Neural progenitor cell (in vitro differentiated cells): ENCODE results near the gene POLN. TPM values are rescaled to one million over a fixed set of nuclear protein-coding genes. Genes with fewer than 3 reads are reported as not detected.

Experiments used
- DNase-seq: peaks from one replicate; pipeline ENCODE4 v3.0.0-alpha.2; 2016; ENCODE audit warnings: low spot score
- H2AFZ ChIP-seq: fragments of 200-600 bp; sonication (generic); replicated peaks from 2 replicates; pipeline ENCODE4 v1.6.1; 2016; ENCODE audit warnings: antibody characterized with exemption
- H3F3A ChIP-seq: fragments of 200-600 bp; sonication (generic); 2 replicates; pipeline ENCODE4 v1.6.1; 2016; ENCODE audit warnings: antibody characterized with exemption, low read depth
- H3K27ac ChIP-seq: fragments of 200-600 bp; sonication (generic); 2 replicates; pipeline ENCODE4 v1.5.1; 2016; ENCODE audit warnings: mild to moderate bottlenecking
- H3K27me3 ChIP-seq: fragments of 200-600 bp; sonication (generic); 2 replicates; pipeline ENCODE4 v1.6.1; 2016; ENCODE audit warnings: mild to moderate bottlenecking, moderate library complexity
- H3K36me3 ChIP-seq: fragments of 200-600 bp; sonication (generic); 2 replicates; pipeline ENCODE4 v1.5.1; 2016
- H3K4me1 ChIP-seq: fragments of 200-600 bp; sonication (generic); 2 replicates; pipeline ENCODE4 v1.6.1; 2016; ENCODE audit warnings: mixed run types
- H3K4me2 ChIP-seq: fragments of 200-600 bp; sonication (generic); 2 replicates; pipeline ENCODE4 v1.6.1; 2016
- H3K4me3 ChIP-seq: fragments of 200-600 bp; sonication (generic); 2 replicates; pipeline ENCODE4 v1.5.1; 2016
- H3K79me2 ChIP-seq: fragments of 200-600 bp; sonication (generic); 2 replicates; pipeline ENCODE4 v1.6.1; 2016; ENCODE audit warnings: low read depth
- H3K9ac ChIP-seq: fragments of 200-600 bp; sonication (generic); 2 replicates; pipeline ENCODE4 v1.6.1; 2016
- H3K9me3 ChIP-seq: fragments of 200-600 bp; sonication (generic); 2 replicates; pipeline ENCODE4 v1.5.1; 2016; ENCODE audit warnings: low read depth
- H4K20me1 ChIP-seq: fragments of 200-600 bp; sonication (generic); 2 replicates; pipeline ENCODE4 v1.6.1; 2016; ENCODE audit warnings: low read depth
- H3K27ac Mint-ChIP-seq: 3 replicates; pipeline ENCODE4 v1.8.0; 2021; ENCODE audit warnings: mixed read lengths
- H3K27me3 Mint-ChIP-seq: 2 replicates; pipeline ENCODE4 v1.8.0; 2022; ENCODE audit warnings: low read depth, mild to moderate bottlenecking, inconsistent platforms, moderate library complexity, mixed read lengths; ENCODE audit not compliant: insufficient read depth
- H3K36me3 Mint-ChIP-seq: 3 replicates; pipeline ENCODE4 v1.8.0; 2021; ENCODE audit warnings: mixed read lengths
- H3K4me1 Mint-ChIP-seq: 3 replicates; pipeline ENCODE4 v1.8.0; 2021; ENCODE audit warnings: mixed read lengths
- H3K4me3 Mint-ChIP-seq: 3 replicates; pipeline ENCODE4 v1.8.0; 2021; ENCODE audit warnings: mild to moderate bottlenecking, moderate library complexity, mixed read lengths
- H3K9me3 Mint-ChIP-seq: 3 replicates; pipeline ENCODE4 v1.8.0; 2020; ENCODE audit warnings: mixed read lengths
- EZH2 ChIP-seq: fragments of 200-600 bp; sonication (generic); IDR thresholded peaks from 2 replicates; pipeline ENCODE4 v1.6.1; 2017; ENCODE audit warnings: antibody characterized with exemption, mild to moderate bottlenecking, moderate library complexity
- EZH2phosphoT487 ChIP-seq: fragments of 200-600 bp; sonication (generic); IDR thresholded peaks from 2 replicates; pipeline ENCODE4 v1.6.1; 2017; ENCODE audit warnings: antibody characterized with exemption
- total RNA-seq: library from RNA; depleted of rRNA; stranded (reverse); fragments of >200 nt; gene quantifications from 2 replicates; pipeline ENCODE4 v1.2.3, GENCODE V29; 2015; ENCODE audit warnings: low replicate concordance
- TF ChIP-seq, protein P1 (sequence below): fragments of 200-600 bp; sonication (generic); IDR thresholded peaks from 2 replicates; pipeline ENCODE4 v1.5.1; 2017; ENCODE audit warnings: antibody characterized with exemption, mild to moderate bottlenecking

Gene POLN
- total RNA-seq, 1 donor from 2014 or later: 1.7 TPM

DNA sequence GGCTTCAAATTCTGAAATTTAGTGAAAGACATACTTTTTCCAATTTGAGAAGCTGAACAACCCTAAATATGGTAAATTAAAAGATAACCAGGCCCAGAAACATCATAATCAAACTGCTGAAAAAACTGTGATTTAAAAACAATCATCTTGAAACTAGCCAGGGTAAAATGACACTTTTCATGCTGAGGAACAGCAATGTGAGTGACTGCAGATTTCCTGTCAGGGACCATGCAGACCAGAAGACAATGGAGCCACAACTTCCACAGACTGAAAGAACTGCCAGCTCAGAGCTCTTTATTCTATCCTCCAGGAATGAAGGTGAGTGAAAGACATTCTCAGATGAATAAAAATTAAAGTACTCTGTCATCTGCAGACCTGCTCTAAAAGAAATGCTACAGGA is 109.5 kb downstream of the POLN start:
- H3K27ac ChIP-seq: no peak overlapping the region
- Mint-ChIP-seq H3K9me3 (peaks cover 26% of the 10 kb centered on the region), H3K27ac (no peak overlapping the region), H3K36me3 (peaks cover 2% of the 10 kb centered on the region), H3K4me3 (no peak overlapping the region), H3K27me3 (peaks cover 2% of the 10 kb centered on the region), H3K4me1 (no peaks in the 10 kb centered on the region)
- no peak overlapping the region for H2AFZ ChIP-seq
- H3K36me3 ChIP-seq: no peaks in the 10 kb centered on the region
- no peak overlapping the region for H3K4me2 ChIP-seq
- H3K9me3 ChIP-seq: peaks cover 11% of the 10 kb centered on the region
- no peaks in the 10 kb centered on the region for H3F3A ChIP-seq
- TF ChIP-seq, protein P1, sequence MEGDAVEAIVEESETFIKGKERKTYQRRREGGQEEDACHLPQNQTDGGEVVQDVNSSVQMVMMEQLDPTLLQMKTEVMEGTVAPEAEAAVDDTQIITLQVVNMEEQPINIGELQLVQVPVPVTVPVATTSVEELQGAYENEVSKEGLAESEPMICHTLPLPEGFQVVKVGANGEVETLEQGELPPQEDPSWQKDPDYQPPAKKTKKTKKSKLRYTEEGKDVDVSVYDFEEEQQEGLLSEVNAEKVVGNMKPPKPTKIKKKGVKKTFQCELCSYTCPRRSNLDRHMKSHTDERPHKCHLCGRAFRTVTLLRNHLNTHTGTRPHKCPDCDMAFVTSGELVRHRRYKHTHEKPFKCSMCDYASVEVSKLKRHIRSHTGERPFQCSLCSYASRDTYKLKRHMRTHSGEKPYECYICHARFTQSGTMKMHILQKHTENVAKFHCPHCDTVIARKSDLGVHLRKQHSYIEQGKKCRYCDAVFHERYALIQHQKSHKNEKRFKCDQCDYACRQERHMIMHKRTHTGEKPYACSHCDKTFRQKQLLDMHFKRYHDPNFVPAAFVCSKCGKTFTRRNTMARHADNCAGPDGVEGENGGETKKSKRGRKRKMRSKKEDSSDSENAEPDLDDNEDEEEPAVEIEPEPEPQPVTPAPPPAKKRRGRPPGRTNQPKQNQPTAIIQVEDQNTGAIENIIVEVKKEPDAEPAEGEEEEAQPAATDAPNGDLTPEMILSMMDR: no peak
- TF ChIP-seq EZH2 (no peak), EZH2phosphoT487 (no peak)
- peaks cover 3% of the 10 kb centered on the region for H3K27me3 ChIP-seq
- DNase-seq: no peak
- no peak overlapping the region for H3K9ac ChIP-seq
- H3K4me1 ChIP-seq: no peaks in the 10 kb centered on the region
- no peak overlapping the region for H3K4me3 ChIP-seq
- no peaks in the 10 kb centered on the region for H3K79me2 ChIP-seq
- no peaks in the 10 kb centered on the region for H4K20me1 ChIP-seq

DNA sequence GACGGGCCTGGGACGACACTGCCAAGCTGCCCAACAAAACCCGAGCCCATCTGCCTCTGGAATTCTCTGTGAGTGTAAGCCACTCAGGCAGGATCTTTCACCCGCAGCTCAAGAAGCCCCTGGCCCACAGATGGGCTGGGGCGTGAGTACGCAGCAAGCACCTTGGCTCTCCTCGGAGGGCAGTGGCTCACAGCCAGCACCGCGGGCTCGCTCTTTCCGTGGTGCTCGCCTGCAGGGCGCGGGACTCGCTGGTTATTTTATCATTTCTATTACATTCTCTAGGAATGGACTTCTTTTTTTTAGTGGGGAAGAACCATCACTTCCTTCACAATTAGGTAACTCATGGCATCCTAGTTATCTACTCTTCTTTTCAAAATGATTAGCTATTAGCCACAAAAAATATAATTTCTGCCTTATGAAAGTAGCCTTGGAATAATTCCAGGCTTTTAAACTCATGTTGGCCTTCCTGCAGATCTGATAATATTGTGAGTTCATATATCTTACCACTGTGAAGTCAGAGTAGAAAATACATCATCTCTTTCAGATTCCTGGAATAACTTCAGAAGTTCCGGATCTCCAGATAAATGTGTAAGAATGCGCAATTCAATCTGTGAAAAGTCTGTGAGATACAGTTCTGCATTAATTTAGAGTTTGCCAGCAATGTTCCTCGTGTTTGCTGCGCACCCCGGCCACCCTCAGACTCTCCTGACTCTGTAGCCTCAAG is 114.2 kb downstream of the POLN start:
- no peak overlapping the region for H2AFZ ChIP-seq
- H3K27ac Mint-ChIP-seq: no peak overlapping the region
- TF ChIP-seq EZH2 (no peak), EZH2phosphoT487 (no peak)
- TF ChIP-seq, protein P1: no peak
- no peaks in the 10 kb centered on the region for H3K36me3 Mint-ChIP-seq
- no peak overlapping the region for H3K4me2 ChIP-seq
- peaks cover 2% of the 10 kb centered on the region for H3K27me3 Mint-ChIP-seq
- peaks cover 2% of the 10 kb centered on the region for H3K27me3 ChIP-seq
- no peaks in the 10 kb centered on the region for H3K36me3 ChIP-seq
- H3K4me3 Mint-ChIP-seq: no peak overlapping the region
- H3K9ac ChIP-seq: no peak overlapping the region
- peaks cover 17% of the 10 kb centered on the region for H3K9me3 Mint-ChIP-seq
- peaks cover 5% of the 10 kb centered on the region for H3K4me1 Mint-ChIP-seq
- no peak overlapping the region for H3K27ac ChIP-seq
- H3K9me3 ChIP-seq: peaks cover 10% of the 10 kb centered on the region
- no peak for DNase-seq
- no peaks in the 10 kb centered on the region for H3F3A ChIP-seq
- no peaks in the 10 kb centered on the region for H3K79me2 ChIP-seq
- H3K4me3 ChIP-seq: no peak overlapping the region
- H4K20me1 ChIP-seq: no peaks in the 10 kb centered on the region
- H3K4me1 ChIP-seq: no peaks in the 10 kb centered on the region

DNA sequence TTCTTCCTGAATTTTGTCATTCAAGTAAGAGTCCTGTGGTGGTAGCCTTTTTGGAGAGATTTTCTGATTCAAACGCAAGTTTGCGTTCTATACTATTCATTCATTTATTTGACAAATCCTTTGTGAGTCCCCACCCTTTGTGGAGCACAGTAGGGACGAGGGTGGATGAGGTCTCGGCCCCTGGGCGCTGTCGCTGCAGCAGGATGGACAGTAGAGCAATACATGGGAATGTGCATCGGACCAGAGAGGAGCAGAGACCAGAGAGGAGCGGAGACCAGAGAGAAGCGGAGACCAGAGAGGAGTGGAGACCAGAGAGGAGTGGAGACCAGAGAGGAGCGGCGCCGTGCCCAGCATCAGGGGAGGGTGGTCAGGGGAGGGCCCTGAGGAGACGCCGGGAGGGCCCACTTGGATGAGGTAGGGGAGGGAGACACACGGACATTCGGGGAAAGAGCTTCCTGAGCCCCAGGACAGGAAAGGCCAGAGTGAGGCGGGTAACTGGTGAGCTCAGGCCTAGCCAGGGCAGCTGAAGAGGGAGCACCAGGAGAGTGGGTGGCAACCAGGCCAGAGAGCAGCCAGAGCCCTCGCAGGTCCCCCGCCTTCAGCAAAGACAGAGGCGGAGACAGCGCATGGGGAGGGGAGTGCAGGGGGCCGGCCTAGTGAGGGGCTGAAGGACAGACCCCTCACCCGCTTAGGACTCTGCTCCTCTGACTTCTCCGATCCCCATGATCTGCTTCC is 115.4 kb downstream of the POLN start:
- no peaks in the 10 kb centered on the region for H3K27me3 ChIP-seq
- H3K36me3 Mint-ChIP-seq: no peaks in the 10 kb centered on the region
- H3K27me3 Mint-ChIP-seq: peaks cover 2% of the 10 kb centered on the region
- no peak overlapping the region for H3K4me3 Mint-ChIP-seq
- H3K36me3 ChIP-seq: no peaks in the 10 kb centered on the region
- no peak overlapping the region for H3K27ac ChIP-seq
- TF ChIP-seq EZH2phosphoT487 (no peak), EZH2 (no peak)
- TF ChIP-seq, protein P1: no peak
- H3K4me2 ChIP-seq: no peak overlapping the region
- no peaks in the 10 kb centered on the region for H3K79me2 ChIP-seq
- no peaks in the 10 kb centered on the region for H3K9me3 ChIP-seq
- no peaks in the 10 kb centered on the region for H3F3A ChIP-seq
- H3K9ac ChIP-seq: no peak overlapping the region
- no peak overlapping the region for H3K4me3 ChIP-seq
- peaks cover 5% of the 10 kb centered on the region for H3K4me1 Mint-ChIP-seq
- no peak for DNase-seq
- H3K27ac Mint-ChIP-seq: no peak overlapping the region
- H3K9me3 Mint-ChIP-seq: peaks cover 4% of the 10 kb centered on the region
- no peaks in the 10 kb centered on the region for H3K4me1 ChIP-seq
- no peak overlapping the region for H2AFZ ChIP-seq
- H4K20me1 ChIP-seq: no peaks in the 10 kb centered on the region
